Hepatocyte (in vitro differentiated cells): ENCODE measurements around the gene PXN.
"Not testable (repeated sequence)": the region's sequence is repeated elsewhere in the genome, so short reads cannot be mapped to it uniquely, and the experiment has no call there.

Source experiments
- EZH2 ChIP-seq: fragments of 200-600 bp; sonication (generic); IDR thresholded peaks from 2 replicates; pipeline ENCODE4 v1.6.1; 2016; ENCODE audit warnings: antibody characterized with exemption, mild to moderate bottlenecking, borderline replicate concordance
- EZH2phosphoT487 ChIP-seq: fragments of 200-600 bp; sonication (generic); IDR thresholded peaks from one replicate; pipeline ENCODE4 v1.6.1; 2018; ENCODE audit warnings: antibody characterized with exemption, mild to moderate bottlenecking, low read depth, moderate library complexity; ENCODE audit not compliant: unreplicated experiment, severe bottlenecking
- TF ChIP-seq, protein P1 (sequence below): fragments of 200-600 bp; sonication (generic); IDR thresholded peaks from 2 replicates; pipeline ENCODE4 v1.5.1; 2016; ENCODE audit warnings: antibody characterized with exemption, mild to moderate bottlenecking; ENCODE audit not compliant: poor library complexity

DNA sequence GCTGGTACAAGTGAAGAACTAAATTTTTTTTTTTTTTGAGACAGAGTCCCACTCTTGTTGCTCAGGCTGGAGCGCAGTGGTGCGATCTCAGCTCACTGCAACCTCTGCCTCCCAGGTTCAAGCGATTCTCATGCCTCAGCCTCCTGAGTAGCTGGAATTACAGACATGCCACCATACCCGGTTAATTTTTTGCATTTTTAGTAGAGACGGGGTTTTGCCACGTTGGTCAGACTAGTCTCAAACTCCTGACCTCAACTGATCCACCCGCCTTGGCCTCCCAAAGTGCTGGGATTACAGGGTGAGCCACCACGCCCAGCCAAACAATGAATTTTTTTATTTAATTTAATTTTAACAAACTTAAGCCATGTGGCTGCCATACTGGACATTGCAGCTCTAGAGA is 72.2 kb downstream of the PXN start:
- TF ChIP-seq, protein P1, sequence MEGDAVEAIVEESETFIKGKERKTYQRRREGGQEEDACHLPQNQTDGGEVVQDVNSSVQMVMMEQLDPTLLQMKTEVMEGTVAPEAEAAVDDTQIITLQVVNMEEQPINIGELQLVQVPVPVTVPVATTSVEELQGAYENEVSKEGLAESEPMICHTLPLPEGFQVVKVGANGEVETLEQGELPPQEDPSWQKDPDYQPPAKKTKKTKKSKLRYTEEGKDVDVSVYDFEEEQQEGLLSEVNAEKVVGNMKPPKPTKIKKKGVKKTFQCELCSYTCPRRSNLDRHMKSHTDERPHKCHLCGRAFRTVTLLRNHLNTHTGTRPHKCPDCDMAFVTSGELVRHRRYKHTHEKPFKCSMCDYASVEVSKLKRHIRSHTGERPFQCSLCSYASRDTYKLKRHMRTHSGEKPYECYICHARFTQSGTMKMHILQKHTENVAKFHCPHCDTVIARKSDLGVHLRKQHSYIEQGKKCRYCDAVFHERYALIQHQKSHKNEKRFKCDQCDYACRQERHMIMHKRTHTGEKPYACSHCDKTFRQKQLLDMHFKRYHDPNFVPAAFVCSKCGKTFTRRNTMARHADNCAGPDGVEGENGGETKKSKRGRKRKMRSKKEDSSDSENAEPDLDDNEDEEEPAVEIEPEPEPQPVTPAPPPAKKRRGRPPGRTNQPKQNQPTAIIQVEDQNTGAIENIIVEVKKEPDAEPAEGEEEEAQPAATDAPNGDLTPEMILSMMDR: not testable (repeated sequence)
- TF ChIP-seq EZH2, EZH2phosphoT487: not testable (repeated sequence)
